GM12891 (cell line): ENCODE data around the gene FIGNL2.

Experiments
- DNase-seq: peaks from one replicate; pipeline ENCODE4 v3.0.0; 2011; ENCODE audit warnings: low spot score; ENCODE audit not compliant: insufficient read length
- FAIRE-seq: peaks from 2 replicates; lab custom pipeline; 2011; peaks lifted over from hg19 to GRCh38; lab: Jason Lieb, UNC
- PAX5 ChIP-seq: IDR thresholded peaks from 2 replicates; pipeline ENCODE4 v1.6.1; 2011; ENCODE audit warnings: low read length, moderate library complexity, mild to moderate bottlenecking; ENCODE audit not compliant: insufficient read depth, severe bottlenecking
- POLR2A ChIP-seq: IDR thresholded peaks from 2 replicates; pipeline ENCODE4 v1.6.1; 2011; ENCODE audit warnings: low read depth, low read length, control low read depth
- POLR2AphosphoS5 ChIP-seq: IDR thresholded peaks from 2 replicates; pipeline ENCODE4 v1.6.1; 2011; ENCODE audit warnings: low read depth, low read length, control low read depth
- POU2F2 ChIP-seq: IDR thresholded peaks from 2 replicates; pipeline ENCODE4 v1.6.1; 2011; ENCODE audit warnings: low read depth, mild to moderate bottlenecking, control low read depth, low read length, moderate library complexity
- SPI1 ChIP-seq: IDR thresholded peaks from 2 replicates; pipeline ENCODE4 v1.6.1; 2011; ENCODE audit warnings: low read depth, low read length, control low read depth
- TAF1 ChIP-seq: IDR thresholded peaks from 2 replicates; pipeline ENCODE4 v1.6.1; 2011; ENCODE audit warnings: low read depth, low read length, control low read depth

The FIGNL2 gene

DNA sequence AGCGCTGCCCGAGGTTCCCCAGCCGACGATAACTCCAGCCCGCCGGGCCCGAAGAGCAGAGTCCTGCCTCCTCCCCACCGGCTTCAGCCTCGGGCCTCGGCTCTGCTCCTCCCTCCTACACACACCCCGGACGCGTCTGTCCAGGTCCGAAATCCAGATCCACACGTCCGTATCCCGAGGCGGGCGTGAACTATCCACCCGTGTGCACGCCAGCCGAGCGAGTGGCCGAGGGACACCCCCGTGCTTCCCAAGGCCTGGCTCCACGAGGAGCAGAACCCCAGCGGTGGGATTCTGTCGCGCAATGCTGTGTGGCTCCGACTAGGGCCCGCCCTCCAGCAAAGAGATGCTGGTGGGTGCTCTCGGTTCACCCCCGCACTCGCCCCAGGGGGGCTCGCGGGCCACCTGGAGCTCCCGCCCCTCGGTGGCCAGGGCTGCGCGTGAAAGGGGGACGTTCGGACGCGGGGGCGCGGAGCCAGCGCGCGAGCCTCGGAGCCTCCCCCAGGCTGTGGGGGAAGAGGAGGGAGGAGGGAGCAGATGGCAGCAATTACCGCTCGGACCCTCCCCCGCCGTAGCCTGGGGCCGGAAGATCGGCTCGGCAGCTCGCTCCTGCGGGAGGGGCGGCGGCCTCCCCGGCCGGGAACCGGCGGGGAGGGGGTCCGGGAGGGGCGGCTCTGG is 20.4 kb upstream of the FIGNL2 start:
- FAIRE-seq: no peak
- DNase-seq: peak; percentile 24
- TF ChIP-seq POU2F2 (no peak), POLR2AphosphoS5 (no peak), POLR2A (no peak), TAF1 (no peak), SPI1 (no peak), PAX5 (no peak)

- TF ChIP-seq PAX5 (no peak), POLR2A (no peak)
- FAIRE-seq: no peak
These were observed 19.4 kb upstream of the FIGNL2 start for GRCh38 chr12:51867796-51868428.

DNA sequence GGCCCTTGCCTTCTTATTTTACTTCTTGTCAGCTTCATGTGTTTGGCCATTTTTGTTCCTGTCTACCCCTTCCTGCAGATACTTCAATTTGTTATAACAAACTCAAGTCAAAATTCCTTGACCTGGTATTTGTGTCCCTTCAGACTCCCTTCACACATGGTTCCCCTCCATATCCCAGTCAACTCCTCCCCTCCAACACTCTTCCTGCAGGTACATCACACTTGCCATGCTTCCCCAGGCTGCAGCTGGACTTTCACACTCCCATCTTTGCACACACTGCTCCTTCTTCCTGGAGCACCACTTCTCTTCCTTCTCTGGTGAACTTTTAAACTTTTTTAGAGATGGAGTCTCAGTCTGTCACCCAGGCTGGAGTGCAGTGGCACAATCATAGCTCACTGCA is 18.9 kb upstream of the FIGNL2 start:
- TF ChIP-seq TAF1 (no peak), PAX5 (no peak), SPI1 (no peak), POLR2A (no peak), POU2F2 (no peak), POLR2AphosphoS5 (no peak)
- FAIRE-seq (no peak), DNase-seq (no peak)

More at GRCh38 chr12:51867796-51868428, 19.4 kb upstream of the FIGNL2 start:
- DNase-seq: no peak

- TF ChIP-seq PAX5: no peak
- no peak for TF ChIP-seq TAF1
- TF ChIP-seq SPI1: no peak
- TF ChIP-seq POLR2A: no peak
- TF ChIP-seq POU2F2: no peak
- no peak for TF ChIP-seq POLR2AphosphoS5
- DNase-seq (no peak), FAIRE-seq (no peak)
These were observed 18.2 kb upstream of the FIGNL2 start for GRCh38 chr12:51866762-51867161.

- DNase-seq: no peak
- TF ChIP-seq POLR2A (no peak), PAX5 (no peak)
- no peak for FAIRE-seq
These were observed 17.8 kb upstream of the FIGNL2 start for GRCh38 chr12:51866324-51866723.

GRCh38 chr12:51865757-51866270 is 17.3 kb upstream of the FIGNL2 start:
- DNase-seq (no peak), FAIRE-seq (no peak)
- TF ChIP-seq PAX5 (no peak), SPI1 (no peak), POLR2A (no peak), POLR2AphosphoS5 (no peak), POU2F2 (no peak)

DNA sequence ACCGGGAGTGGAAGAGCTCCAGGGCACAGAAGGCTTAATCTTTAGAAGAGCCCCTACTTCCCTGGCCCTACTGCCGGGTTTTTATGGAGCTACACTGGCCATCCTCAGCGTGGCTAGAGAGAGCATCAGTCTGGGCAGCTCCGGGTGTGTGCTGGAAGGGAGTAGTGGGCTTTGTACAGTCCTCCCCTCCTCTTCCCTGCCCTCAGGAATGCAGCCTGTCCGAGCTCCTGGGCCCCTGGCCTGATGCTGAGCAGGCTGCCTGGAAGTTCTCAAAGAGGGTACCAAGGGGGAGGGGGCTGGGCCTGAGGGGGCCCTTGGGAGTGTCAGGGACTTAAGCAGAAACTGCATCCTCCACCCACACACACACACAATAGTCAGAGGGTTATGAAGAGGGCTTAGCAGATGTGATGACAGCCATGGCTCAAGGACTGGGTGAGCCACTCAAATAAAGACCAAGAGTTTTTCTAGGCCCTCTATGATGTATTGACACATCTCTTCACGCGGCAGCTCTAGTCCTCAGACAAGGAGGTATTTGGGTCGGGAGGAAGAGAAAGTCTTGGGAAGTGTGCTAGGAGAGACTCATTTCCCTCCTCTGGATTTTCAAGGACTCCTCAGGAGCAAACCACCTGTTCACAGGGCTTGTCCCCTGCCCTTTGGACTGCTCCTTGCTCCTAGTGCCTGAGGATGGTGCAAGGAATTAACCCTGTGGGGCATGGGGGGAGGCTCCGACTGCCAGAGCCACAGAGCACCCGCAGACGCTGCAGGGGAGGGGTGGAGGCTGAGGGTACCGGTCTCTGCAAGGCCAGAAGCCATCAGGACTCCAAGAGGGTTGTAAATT is 16.5 kb upstream of the FIGNL2 start:
- TF ChIP-seq PAX5 (no peak), POLR2A (no peak), TAF1 (no peak), SPI1 (no peak), POU2F2 (no peak), POLR2AphosphoS5 (no peak)
- FAIRE-seq (no peak), DNase-seq (no peak)

GRCh38 chr12:51863933-51864832 is 15.7 kb upstream of the FIGNL2 start:
- TF ChIP-seq PAX5 (no peak), TAF1 (no peak), POLR2AphosphoS5 (no peak), POU2F2 (no peak), SPI1 (no peak), POLR2A (no peak)
- FAIRE-seq: no peak
- DNase-seq: no peak

- TF ChIP-seq TAF1: no peak
- no peak for TF ChIP-seq POLR2A
- no peak for TF ChIP-seq POU2F2
- no peak for TF ChIP-seq PAX5
- no peak for TF ChIP-seq SPI1
- no peak for TF ChIP-seq POLR2AphosphoS5
- FAIRE-seq (no peak), DNase-seq (no peak)
These were observed 14.9 kb upstream of the FIGNL2 start for GRCh38 chr12:51863363-51863932.
